ENCODE measurements around the gene EXOC3L1. TPM values are rescaled to one million over a fixed set of nuclear protein-coding genes. Genes with fewer than 3 reads are reported as not detected.

The EXOC3L1 gene
- total RNA-seq, 4 donors from 2014 or later: 3.0 to 6.7 TPM; not detected in 2

DNA sequence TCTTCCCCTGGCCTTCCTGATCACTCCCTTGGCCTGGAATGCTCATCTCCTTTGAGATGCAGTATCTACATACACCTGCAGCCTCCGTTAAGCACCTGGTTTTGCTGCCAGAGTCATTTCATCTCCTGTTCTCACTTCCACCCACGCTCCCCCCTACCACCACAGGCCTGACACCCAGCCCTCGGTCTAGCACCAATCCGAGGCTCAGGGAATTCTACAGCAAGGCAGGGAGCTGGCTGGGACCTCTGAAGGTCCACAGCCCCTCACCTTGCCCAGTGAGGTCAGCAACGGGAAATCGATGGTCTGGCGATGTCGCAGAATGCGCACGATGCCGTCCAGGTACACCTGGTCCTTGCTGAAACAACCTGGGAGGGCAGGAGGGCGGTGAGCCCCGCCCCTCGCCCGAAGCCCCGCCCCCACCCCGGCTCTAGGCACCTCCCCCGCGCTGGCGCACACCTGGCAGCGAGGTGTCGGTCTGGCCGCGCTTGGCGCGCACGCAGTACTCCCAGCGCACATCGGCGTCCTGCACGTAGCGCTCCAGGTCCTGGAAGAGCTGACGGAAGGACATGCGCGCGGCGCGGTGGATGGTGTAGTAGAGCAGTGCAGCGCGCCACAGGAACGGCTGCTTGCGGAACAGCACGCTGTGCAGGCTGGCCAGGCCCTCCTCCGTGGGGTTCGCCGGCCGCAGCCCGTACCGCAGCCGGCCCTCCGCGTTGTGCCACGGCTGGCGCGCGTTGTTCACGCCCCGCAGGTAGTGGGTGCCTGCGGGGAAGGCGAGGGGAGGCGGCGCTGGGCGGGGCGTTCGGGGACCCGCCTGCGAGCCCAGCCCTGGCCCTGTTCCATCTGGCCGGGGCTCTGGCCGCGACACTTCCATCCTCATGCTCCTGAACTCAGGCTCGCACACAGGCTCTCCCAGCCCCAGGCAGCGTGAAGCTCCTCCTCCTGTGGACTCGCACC, 11.9 kb downstream of the EXOC3L1 start:
- intact Hi-C loops (cut with DNase I; ENCODE audit: low total_unique reads): no loop called here
- Histone ChIP-seq H3K4me1 (peaks cover 31 to 45% (median 35%) of the 10 kb centered on the region in 4 donors), H3K4me3 (peak overlapping the region; percentile 16 to 49 (median 40)), H3K36me3 (no peaks in the 10 kb centered on the region), H3K9me3 (no peaks in the 10 kb centered on the region), H3K27me3 (no peaks in the 10 kb centered on the region), H3K27ac (peak overlapping the region; percentile 63 to 93 (median 82))
- 4 to 50% methylated on average over 2 to 62 of the region's 73 CpGs for WGBS, 2 donors (ENCODE audit: low coverage in 1 of 2)
- TF ChIP-seq CTCF (IDR thresholded peaks at IDR 0.05): peak in 2 of 5 experiments; percentile 12 to 46
- peak; percentile 55 to 88 (median 83) for TF ChIP-seq POLR2AphosphoS5 (IDR thresholded peaks at IDR 0.05)
- peak; percentile 67 for TF ChIP-seq POLR2A (IDR thresholded peaks at IDR 0.05)
- no peak for TF ChIP-seq EP300 (IDR thresholded peaks at IDR 0.05; ENCODE audit: low read depth)
- peak; percentile 87 for DNase-seq
- in situ Hi-C loops (cut with MboI; ENCODE audit: low pct_ligation_motif_present in 1 of 4, low pct_unique_long_range_greater_than_20kb in 1 of 4, low sequenced_read_pairs in 3 of 4): no loop called here

DNA sequence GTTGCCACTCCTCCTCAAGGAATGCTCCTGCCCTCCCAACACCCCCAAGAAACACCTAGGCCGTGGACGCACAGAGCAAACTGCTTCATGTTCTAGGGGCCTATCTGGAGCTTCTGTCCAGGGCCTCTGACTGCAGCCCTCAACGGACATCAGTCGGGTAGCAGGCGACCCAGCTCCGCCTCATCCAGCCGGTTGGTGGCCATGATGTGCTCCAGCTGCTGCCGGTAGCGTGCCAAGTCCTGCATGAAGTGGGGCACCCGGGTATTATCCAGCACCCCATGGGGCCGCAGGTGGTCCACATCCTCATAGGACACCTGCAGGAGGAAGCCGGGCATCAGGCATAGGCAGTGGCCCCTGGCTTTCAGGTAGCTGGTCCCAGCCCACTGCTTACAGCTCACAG, 13.3 kb downstream of the EXOC3L1 start:
- Histone ChIP-seq H3K27ac (no peak overlapping the region), H3K9me3 (no peaks in the 10 kb centered on the region), H3K27me3 (no peaks in the 10 kb centered on the region), H3K4me3 (no peak overlapping the region), H3K36me3 (no peaks in the 10 kb centered on the region), H3K4me1 (peaks cover 30 to 38% (median 33%) of the 10 kb centered on the region in 4 donors)
- TF ChIP-seq POLR2AphosphoS5 (IDR thresholded peaks at IDR 0.05) (no peak), EP300 (IDR thresholded peaks at IDR 0.05; ENCODE audit: low read depth) (no peak), POLR2A (IDR thresholded peaks at IDR 0.05) (no peak), CTCF (IDR thresholded peaks at IDR 0.05) (no peak)
- in situ Hi-C loops (cut with MboI; ENCODE audit: low pct_ligation_motif_present in 1 of 4, low pct_unique_long_range_greater_than_20kb in 1 of 4, low sequenced_read_pairs in 3 of 4) (no loop called here), intact Hi-C loops (cut with DNase I; ENCODE audit: low total_unique reads) (no loop called here)
- DNase-seq: no peak
- WGBS, 2 donors (ENCODE audit: low coverage in 1 of 2): 87% methylated on average over 12 of the region's 12 CpGs; no CpG with 5 or more reads in 1 of the 2 donors

DNA sequence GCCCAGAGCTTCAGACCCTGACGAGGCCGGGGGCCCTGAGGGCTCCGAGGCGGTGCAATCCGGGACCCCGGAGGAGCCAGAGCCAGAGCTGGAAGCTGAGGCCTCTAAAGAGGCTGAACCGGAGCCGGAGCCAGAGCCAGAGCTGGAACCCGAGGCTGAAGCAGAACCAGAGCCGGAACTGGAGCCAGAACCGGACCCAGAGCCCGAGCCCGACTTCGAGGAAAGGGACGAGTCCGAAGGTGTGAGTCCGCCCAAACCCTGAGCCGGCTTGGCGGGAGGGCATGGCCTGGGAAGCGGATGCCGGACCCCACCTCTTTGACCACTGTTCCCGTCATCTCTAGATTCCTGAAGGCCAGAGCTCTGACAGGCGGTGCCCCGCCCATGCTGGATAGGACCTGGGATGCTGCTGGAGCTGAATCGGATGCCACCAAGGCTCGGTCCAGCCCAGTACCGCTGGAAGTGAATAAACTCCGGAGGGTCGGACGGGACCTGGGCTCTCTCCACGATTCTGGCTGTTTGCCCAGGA, 15.2 kb downstream of the EXOC3L1 start:
- in situ Hi-C loops (cut with MboI; ENCODE audit: low pct_ligation_motif_present in 1 of 4, low pct_unique_long_range_greater_than_20kb in 1 of 4, low sequenced_read_pairs in 3 of 4): loop anchor here in 2 of 4 donors (25.0 kb wide), 2 partner anchors 187 to 212 kb away; partner anchors contain the start of genes CES3 (in 1 of the 2) and CES4A (in 1 of the 2)
- H3K27ac ChIP-seq: peak overlapping the region; percentile 89 to 95 (median 94)
- H3K27me3 ChIP-seq: no peaks in the 10 kb centered on the region
- H3K4me3 ChIP-seq: peak overlapping the region; percentile 29 to 52 (median 40)
- intact Hi-C loops (cut with DNase I; ENCODE audit: low total_unique reads): loop anchor here (5.0 kb wide), 1 partner anchor 367 kb away; no protein-coding TSS in a partner anchor
- H3K9me3 ChIP-seq: no peaks in the 10 kb centered on the region
- H3K4me1 ChIP-seq: peaks cover 33 to 55% (median 43%) of the 10 kb centered on the region in 4 donors
- TF ChIP-seq POLR2A (IDR thresholded peaks at IDR 0.05): no peak
- TF ChIP-seq EP300 (IDR thresholded peaks at IDR 0.05; ENCODE audit: low read depth): no peak
- TF ChIP-seq CTCF (IDR thresholded peaks at IDR 0.05): no peak
- no peak for TF ChIP-seq POLR2AphosphoS5 (IDR thresholded peaks at IDR 0.05)
- WGBS, 2 donors (ENCODE audit: low coverage in 1 of 2): 66% methylated on average over 27 of the region's 31 CpGs; no CpG with 5 or more reads in 1 of the 2 donors
- H3K36me3 ChIP-seq: no peaks in the 10 kb centered on the region
- no peak for DNase-seq
